Measurements from ENCODE around the gene ITPR1.

DNA sequence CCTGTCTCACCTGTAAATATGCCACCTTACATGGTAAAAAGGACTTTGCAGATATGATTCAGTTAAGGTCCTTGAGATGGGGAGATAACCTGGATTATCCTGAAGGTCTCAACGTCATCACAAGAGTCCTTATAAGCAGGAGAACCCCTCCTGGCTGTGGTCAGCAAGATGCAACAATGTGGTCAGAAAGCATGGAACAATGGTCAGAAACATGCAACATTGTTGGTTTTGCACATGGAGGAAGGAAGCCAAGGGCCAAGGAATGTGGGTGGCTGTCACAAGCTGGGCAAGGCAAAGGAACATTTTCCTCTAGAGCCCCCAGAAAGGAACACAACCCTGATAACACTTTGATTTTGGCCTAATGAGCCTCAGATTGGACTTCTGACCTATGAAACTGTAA, 16.7 kb upstream of the ITPR1 start:
- TF ChIP-seq NR2C1 (IDR thresholded peaks at IDR 0.05) (no peak), MYC (IDR thresholded peaks at IDR 0.05; ENCODE audit: insufficient read depth, insufficient read length, insufficient replicate concordance, low read length, severe bottlenecking) (no peak), MTA2 (IDR thresholded peaks at IDR 0.05; ENCODE audit: low read depth) (no peak), FOXM1 (IDR thresholded peaks at IDR 0.05; ENCODE audit: low read depth, low read length) (no peak), SREBF2 (IDR thresholded peaks at IDR 0.05; ENCODE audit: low read length) (no peak), CTCF (IDR thresholded peaks at IDR 0.05 in 2 of 3, conservative IDR thresholded peaks at IDR 0.05 in 1 of 3; ENCODE audit: control insufficient read depth in 2 of 3, extremely low read depth in 1 of 3, insufficient read depth in 1 of 3, low read depth in 3 of 3, low read length in 3 of 3) (no peak)

Data from GM12878 (cell line).